Uterus (tissue), 2 donors: ENCODE data around the gene ILK.

ENCODE experiments used
- POLR2A ChIP-seq, 2 donors: fragments of 450-650 bp; IDR thresholded peaks; one replicate each; pipeline ENCODE4 v1.6.1; 2016; ENCODE audit warnings: antibody characterized with exemption in 2 of 2, mild to moderate bottlenecking in 1 of 2, moderate library complexity in 1 of 2
- TF ChIP-seq, protein P1 (sequence below), 4 experiments: fragments of 200-600 bp in 2 of 4; fragments of 450-650 bp in 2 of 4; sonication (generic) in 2 of 4; IDR thresholded peaks; one replicate each; pipeline ENCODE4 v1.5.1; 2016 to 2019; ENCODE audit warnings: antibody characterized with exemption in 4 of 4, mild to moderate bottlenecking in 2 of 4, moderate library complexity in 1 of 4

DNA sequence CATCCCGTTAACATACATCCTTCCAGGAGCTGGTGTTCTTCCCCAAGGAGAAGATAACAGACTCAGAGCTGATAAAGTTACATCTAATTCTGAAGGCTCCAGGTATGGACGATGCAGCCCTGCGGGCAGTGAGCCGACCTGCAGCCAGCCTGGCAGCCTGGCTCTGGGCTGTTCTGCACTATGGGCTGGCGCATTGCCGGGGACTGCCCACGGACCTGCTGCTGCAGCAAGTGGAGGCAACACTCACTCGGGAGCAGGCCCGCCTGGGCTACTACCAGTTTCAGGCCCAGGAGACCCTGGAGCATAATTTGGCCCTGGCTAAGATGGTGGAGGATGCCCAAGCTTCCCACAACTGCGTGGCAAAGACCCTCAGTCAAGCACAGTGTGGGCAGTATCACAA is 39.9 kb upstream of the ILK start:
- TF ChIP-seq, protein P1, sequence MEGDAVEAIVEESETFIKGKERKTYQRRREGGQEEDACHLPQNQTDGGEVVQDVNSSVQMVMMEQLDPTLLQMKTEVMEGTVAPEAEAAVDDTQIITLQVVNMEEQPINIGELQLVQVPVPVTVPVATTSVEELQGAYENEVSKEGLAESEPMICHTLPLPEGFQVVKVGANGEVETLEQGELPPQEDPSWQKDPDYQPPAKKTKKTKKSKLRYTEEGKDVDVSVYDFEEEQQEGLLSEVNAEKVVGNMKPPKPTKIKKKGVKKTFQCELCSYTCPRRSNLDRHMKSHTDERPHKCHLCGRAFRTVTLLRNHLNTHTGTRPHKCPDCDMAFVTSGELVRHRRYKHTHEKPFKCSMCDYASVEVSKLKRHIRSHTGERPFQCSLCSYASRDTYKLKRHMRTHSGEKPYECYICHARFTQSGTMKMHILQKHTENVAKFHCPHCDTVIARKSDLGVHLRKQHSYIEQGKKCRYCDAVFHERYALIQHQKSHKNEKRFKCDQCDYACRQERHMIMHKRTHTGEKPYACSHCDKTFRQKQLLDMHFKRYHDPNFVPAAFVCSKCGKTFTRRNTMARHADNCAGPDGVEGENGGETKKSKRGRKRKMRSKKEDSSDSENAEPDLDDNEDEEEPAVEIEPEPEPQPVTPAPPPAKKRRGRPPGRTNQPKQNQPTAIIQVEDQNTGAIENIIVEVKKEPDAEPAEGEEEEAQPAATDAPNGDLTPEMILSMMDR (IDR thresholded peaks at IDR 0.05) = no peak
- TF ChIP-seq POLR2A (IDR thresholded peaks at IDR 0.05) = no peak
